Hematopoietic multipotent progenitor cell treated with erythropoietin and hydrocortisone succinate and interleukin-3 and kit ligand, for 6 days (in vitro differentiated cells): ENCODE data around the gene NPAS3.

Source experiments
- DNase-seq: peaks from one replicate; pipeline ENCODE4 v3.0.0-alpha.2; 2015

The NPAS3 gene

GRCh38 chr14:32938719-32939253 lies at the start of gene NPAS3:
Gene NPAS3 (plus strand): TSS chr14:32938879.
- DNase-seq = no peak

- peak; percentile 2 for DNase-seq
Measured at GRCh38 chr14:32896979-32897697, 41.5 kb upstream of the NPAS3 start.

GRCh38 chr14:32897698-32898064 lies 41.0 kb upstream of the NPAS3 start:
- DNase-seq = no peak

- no peak for DNase-seq
Measured at GRCh38 chr14:32898876-32899275, 39.8 kb upstream of the NPAS3 start.

- no peak for DNase-seq
Measured at GRCh38 chr14:32900547-32900946, 38.1 kb upstream of the NPAS3 start.

GRCh38 chr14:32905013-32905412 lies 33.7 kb upstream of the NPAS3 start:
- DNase-seq = no peak

- no peak for DNase-seq
Measured at GRCh38 chr14:32906672-32907071, 32.0 kb upstream of the NPAS3 start.

- no peak for DNase-seq
Measured at GRCh38 chr14:32908196-32909084, 30.2 kb upstream of the NPAS3 start.

GRCh38 chr14:32913725-32914124 lies 25.0 kb upstream of the NPAS3 start:
- DNase-seq = no peak

- no peak for DNase-seq
Measured at GRCh38 chr14:32914391-32914790, 24.3 kb upstream of the NPAS3 start.

GRCh38 chr14:32920696-32921276 lies 17.9 kb upstream of the NPAS3 start:
- DNase-seq = no peak

GRCh38 chr14:32925439-32925838 lies 13.2 kb upstream of the NPAS3 start:
- DNase-seq = no peak

- DNase-seq = no peak
Measured at GRCh38 chr14:32932302-32932913, 6.3 kb upstream of the NPAS3 start.

GRCh38 chr14:32932914-32933628 lies 5.6 kb upstream of the NPAS3 start:
- no peak for DNase-seq

- no peak for DNase-seq
Measured at GRCh38 chr14:32933629-32934072, 5.0 kb upstream of the NPAS3 start.

- DNase-seq = no peak
Measured at GRCh38 chr14:32934073-32934880, 4.4 kb upstream of the NPAS3 start.

GRCh38 chr14:32934881-32935633 lies 3.6 kb upstream of the NPAS3 start:
- no peak for DNase-seq

- peak; percentile 15 for DNase-seq
Measured at GRCh38 chr14:32939254-32940065, 781 bp downstream of the NPAS3 start.

- no peak for DNase-seq
Measured at GRCh38 chr14:32940066-32940651, 1.5 kb downstream of the NPAS3 start.
